WTC11 (cell line): ENCODE measurements around the gene PSME2. TPM values are rescaled to one million over a fixed set of nuclear protein-coding genes. Genes with fewer than 3 reads are reported as not detected.

Experiments
- ATAC-seq: fragments of 200-7000 bp; cut with Tn5 transposase; 2 replicates; pipeline ENCODE4 v1.10.0; 2021; ENCODE audit warnings: mild to moderate bottlenecking, moderate library complexity
- CTCF ChIA-PET: fragments of 300-600 bp; sonication (Branson Sonifier 250); formaldehyde crosslinking; loops from one replicate; lab custom pipeline; 2021; ENCODE audit warnings: antibody characterized with exemption; lab: Charles Lee
- POLR2A ChIA-PET: fragments of 350-600 bp; sonication (Branson Sonifier 250); formaldehyde crosslinking; loops from one replicate; lab custom pipeline; 2021; ENCODE audit warnings: antibody characterized with exemption; lab: Charles Lee
- DNase-seq: peaks from one replicate; pipeline ENCODE4 v3.0.0; 2021; ENCODE audit warnings: low spot score
- H3K27ac Mint-ChIP-seq: 2 replicates; pipeline ENCODE4 v1.8.0; 2021; ENCODE audit warnings: mixed read lengths
- H3K27me3 Mint-ChIP-seq: 2 replicates; pipeline ENCODE4 v1.8.0; 2021; ENCODE audit warnings: low read depth, mild to moderate bottlenecking, moderate library complexity, mixed read lengths
- H3K36me3 Mint-ChIP-seq: 2 replicates; pipeline ENCODE4 v1.8.0; 2021; ENCODE audit warnings: mixed read lengths
- H3K4me1 Mint-ChIP-seq: 2 replicates; pipeline ENCODE4 v1.8.0; 2022; ENCODE audit warnings: mixed read lengths
- H3K4me3 Mint-ChIP-seq: 2 replicates; pipeline ENCODE4 v1.8.0; 2021; ENCODE audit warnings: mild to moderate bottlenecking, moderate library complexity, mixed read lengths
- H3K9me3 Mint-ChIP-seq: 2 replicates; pipeline ENCODE4 v1.8.0; 2021; ENCODE audit warnings: mixed read lengths
- CBFB ChIP-seq: sonication (generic); formaldehyde crosslinking; IDR thresholded peaks from 2 replicates; pipeline ENCODE4 v1.8.1; 2022; ENCODE audit warnings: mild to moderate bottlenecking, low read depth, missing genetic modification reagents
- JAZF1 ChIP-seq: fragments of 250-450 bp; sonication (Bioruptor Pico); IDR thresholded peaks from 2 replicates; pipeline ENCODE4 v1.9.0; 2021; ENCODE audit warnings: moderate library complexity, mild to moderate bottlenecking, inconsistent platforms
- PRRX2 ChIP-seq: fragments of 250-450 bp; sonication (Bioruptor Pico); IDR thresholded peaks from 2 replicates; pipeline ENCODE4 v1.8.0; 2021; ENCODE audit warnings: mild to moderate bottlenecking
- SMAD3 ChIP-seq: sonication (generic); formaldehyde crosslinking; IDR thresholded peaks from 2 replicates; pipeline ENCODE4 v1.8.0; 2022; ENCODE audit warnings: missing genetic modification reagents, mild to moderate bottlenecking, borderline replicate concordance
- TEAD4 ChIP-seq: sonication (generic); formaldehyde crosslinking; IDR thresholded peaks from 2 replicates; pipeline ENCODE4 v1.8.0; 2022; ENCODE audit warnings: mild to moderate bottlenecking, missing genetic modification reagents
- ZNF219 ChIP-seq: sonication (generic); formaldehyde crosslinking; IDR thresholded peaks from 2 replicates; pipeline ENCODE4 v1.8.0; 2023; ENCODE audit warnings: missing genetic modification reagents, mild to moderate bottlenecking, borderline replicate concordance
- ZNF232 ChIP-seq: sonication (generic); formaldehyde crosslinking; IDR thresholded peaks from 2 replicates; pipeline ENCODE4 v1.8.0; 2022; ENCODE audit warnings: mild to moderate bottlenecking, missing genetic modification reagents
- total RNA-seq: library from RNA; stranded (reverse); gene quantifications from 3 replicates; pipeline ENCODE4 v1.2.3, GENCODE V29; 2021
- TF ChIP-seq, protein P1 (sequence below): sonication (generic); formaldehyde crosslinking; IDR thresholded peaks from 2 replicates; pipeline ENCODE4 v1.8.0; 2022; ENCODE audit warnings: mild to moderate bottlenecking, missing genetic modification reagents
- TF ChIP-seq, protein P2 (sequence below): sonication (generic); formaldehyde crosslinking; conservative IDR thresholded peaks from 2 replicates; pipeline ENCODE4 v1.8.1; 2022; ENCODE audit warnings: mild to moderate bottlenecking, missing genetic modification reagents
- TF ChIP-seq, protein P3 (sequence below): sonication (generic); formaldehyde crosslinking; IDR thresholded peaks from 2 replicates; pipeline ENCODE4 v1.8.0; 2022; ENCODE audit warnings: mild to moderate bottlenecking, missing genetic modification reagents
- TF ChIP-seq, protein P4 (sequence below): sonication (generic); formaldehyde crosslinking; IDR thresholded peaks from 2 replicates; pipeline ENCODE4 v1.8.1; 2023; ENCODE audit warnings: mild to moderate bottlenecking, missing genetic modification reagents, moderate library complexity
- TF ChIP-seq, protein P5 (sequence below): fragments of 250-450 bp; sonication (Bioruptor Pico); IDR thresholded peaks from 2 replicates; pipeline ENCODE4 v2.1.2; 2022; ENCODE audit warnings: mild to moderate bottlenecking, moderate library complexity
- TF ChIP-seq, protein P6 (sequence below): sonication (generic); formaldehyde crosslinking; IDR thresholded peaks from 2 replicates; pipeline ENCODE4 v1.8.1; 2023; ENCODE audit warnings: mild to moderate bottlenecking, moderate library complexity, missing genetic modification reagents

The PSME2 gene
- total RNA-seq, 1 experiment from 2014 or later: 103 TPM

DNA sequence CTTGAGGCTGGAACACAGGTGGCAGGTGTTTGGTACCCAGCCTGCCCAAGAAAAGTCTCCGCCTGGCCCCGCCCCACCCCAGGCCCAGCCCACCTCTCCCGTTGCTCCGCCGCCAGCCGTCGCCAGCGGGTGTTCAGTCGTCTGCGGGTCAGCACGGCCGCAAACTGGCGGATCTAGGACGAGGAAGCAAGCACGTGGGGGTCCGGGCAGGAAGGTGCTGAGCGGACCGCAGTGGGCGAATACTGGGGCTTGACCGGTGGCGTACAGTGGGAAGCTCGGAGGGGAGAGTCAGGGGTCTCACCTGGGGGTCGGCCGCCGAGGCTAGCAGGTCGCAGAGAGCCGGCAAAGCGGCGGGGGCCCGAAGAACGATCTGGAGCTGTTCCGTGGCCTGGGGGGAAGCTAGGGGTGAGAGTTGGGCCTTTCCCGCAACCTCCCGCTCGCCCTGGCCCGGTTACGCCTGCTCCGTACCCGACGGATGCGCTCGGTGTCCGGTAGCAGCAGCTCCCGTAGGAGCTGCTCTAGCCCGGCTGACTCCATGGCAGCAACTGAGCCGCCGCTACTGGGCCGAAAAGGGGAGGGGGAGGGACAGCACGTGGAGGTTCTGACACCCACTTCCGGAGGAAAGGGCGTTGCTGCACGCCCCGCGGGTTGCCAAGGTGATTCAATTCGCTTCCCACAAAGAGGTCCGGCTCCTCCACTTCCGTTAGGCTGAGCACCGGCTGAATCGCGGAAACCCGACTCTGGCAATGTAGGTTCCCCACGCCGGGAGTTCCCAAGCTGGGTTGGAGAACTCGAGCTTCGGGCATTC, 42.0 kb upstream of the PSME2 start, which contains the start of gene IPO4 (continued):
- 0 out of 2 replicates have a peak, but pooled peaks have one; percentile 39 for TF ChIP-seq PRRX2 (CRISPR knock-in tag)
- TF ChIP-seq ZNF232 (CRISPR knock-in tag): peak; percentile 63; the same call in 1 of the 2 replicates
- peak; percentile 82; the same call in 1 of the 2 replicates for TF ChIP-seq CBFB (CRISPR knock-in tag)
- TF ChIP-seq SMAD3 (CRISPR knock-in tag): peak; percentile 82; the same call in 1 of the 2 replicates
- TF ChIP-seq, protein P1, sequence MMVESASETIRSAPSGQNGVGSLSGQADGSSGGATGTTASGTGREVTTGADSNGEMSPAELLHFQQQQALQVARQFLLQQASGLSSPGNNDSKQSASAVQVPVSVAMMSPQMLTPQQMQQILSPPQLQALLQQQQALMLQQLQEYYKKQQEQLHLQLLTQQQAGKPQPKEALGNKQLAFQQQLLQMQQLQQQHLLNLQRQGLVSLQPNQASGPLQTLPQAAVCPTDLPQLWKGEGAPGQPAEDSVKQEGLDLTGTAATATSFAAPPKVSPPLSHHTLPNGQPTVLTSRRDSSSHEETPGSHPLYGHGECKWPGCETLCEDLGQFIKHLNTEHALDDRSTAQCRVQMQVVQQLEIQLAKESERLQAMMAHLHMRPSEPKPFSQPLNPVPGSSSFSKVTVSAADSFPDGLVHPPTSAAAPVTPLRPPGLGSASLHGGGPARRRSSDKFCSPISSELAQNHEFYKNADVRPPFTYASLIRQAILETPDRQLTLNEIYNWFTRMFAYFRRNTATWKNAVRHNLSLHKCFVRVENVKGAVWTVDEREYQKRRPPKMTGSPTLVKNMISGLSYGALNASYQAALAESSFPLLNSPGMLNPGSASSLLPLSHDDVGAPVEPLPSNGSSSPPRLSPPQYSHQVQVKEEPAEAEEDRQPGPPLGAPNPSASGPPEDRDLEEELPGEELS (CRISPR knock-in tag): 0 out of 2 replicates have a peak, but pooled peaks have one; percentile 52
- TF ChIP-seq ZNF219: peak; percentile 33; the same call in 1 of the 2 replicates

DNA sequence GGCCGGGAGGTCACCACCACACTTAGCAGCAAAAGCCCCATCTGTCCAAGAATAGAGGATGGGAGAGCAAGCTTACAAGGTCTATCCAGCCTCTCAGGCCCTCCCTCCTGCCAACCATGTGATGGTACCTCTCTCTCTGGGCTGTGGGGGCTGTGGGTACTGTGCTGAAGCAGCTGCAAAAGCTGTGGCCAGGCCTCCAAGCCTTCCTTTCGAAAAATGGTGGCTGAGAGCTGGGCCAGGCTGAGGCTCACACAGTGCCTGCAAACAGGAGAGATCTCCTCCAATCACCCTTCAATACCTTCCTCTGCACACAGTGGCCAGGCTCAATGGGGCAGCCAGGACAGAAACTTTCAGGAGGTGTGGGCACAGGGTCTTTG, 41.1 kb upstream of the PSME2 start:
- Mint-ChIP-seq H3K27me3 (no peaks in the 10 kb centered on the region), H3K4me1 (peaks cover 16% of the 10 kb centered on the region), H3K27ac (no peak overlapping the region), H3K9me3 (no peaks in the 10 kb centered on the region), H3K4me3 (peak overlapping the region; percentile 89), H3K36me3 (peaks cover 35% of the 10 kb centered on the region)
- CTCF ChIA-PET: interaction anchor here (3.3 kb wide), 1 partner anchor 27 kb away, joined by 24 read pairs; the partner anchor contains the start of gene IRF9
- TF ChIP-seq, protein P2, sequence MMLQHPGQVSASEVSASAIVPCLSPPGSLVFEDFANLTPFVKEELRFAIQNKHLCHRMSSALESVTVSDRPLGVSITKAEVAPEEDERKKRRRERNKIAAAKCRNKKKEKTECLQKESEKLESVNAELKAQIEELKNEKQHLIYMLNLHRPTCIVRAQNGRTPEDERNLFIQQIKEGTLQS: no peak
- TF ChIP-seq, protein P3, sequence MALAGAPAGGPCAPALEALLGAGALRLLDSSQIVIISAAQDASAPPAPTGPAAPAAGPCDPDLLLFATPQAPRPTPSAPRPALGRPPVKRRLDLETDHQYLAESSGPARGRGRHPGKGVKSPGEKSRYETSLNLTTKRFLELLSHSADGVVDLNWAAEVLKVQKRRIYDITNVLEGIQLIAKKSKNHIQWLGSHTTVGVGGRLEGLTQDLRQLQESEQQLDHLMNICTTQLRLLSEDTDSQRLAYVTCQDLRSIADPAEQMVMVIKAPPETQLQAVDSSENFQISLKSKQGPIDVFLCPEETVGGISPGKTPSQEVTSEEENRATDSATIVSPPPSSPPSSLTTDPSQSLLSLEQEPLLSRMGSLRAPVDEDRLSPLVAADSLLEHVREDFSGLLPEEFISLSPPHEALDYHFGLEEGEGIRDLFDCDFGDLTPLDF (CRISPR knock-in tag): no peak
- TF ChIP-seq TEAD4 (CRISPR knock-in tag) (no peak), JAZF1 (CRISPR knock-in tag) (no peak)
- TF ChIP-seq, protein P4, sequence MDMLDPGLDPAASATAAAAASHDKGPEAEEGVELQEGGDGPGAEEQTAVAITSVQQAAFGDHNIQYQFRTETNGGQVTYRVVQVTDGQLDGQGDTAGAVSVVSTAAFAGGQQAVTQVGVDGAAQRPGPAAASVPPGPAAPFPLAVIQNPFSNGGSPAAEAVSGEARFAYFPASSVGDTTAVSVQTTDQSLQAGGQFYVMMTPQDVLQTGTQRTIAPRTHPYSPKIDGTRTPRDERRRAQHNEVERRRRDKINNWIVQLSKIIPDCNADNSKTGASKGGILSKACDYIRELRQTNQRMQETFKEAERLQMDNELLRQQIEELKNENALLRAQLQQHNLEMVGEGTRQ (CRISPR knock-in tag): no peak
- TF ChIP-seq, protein P5, sequence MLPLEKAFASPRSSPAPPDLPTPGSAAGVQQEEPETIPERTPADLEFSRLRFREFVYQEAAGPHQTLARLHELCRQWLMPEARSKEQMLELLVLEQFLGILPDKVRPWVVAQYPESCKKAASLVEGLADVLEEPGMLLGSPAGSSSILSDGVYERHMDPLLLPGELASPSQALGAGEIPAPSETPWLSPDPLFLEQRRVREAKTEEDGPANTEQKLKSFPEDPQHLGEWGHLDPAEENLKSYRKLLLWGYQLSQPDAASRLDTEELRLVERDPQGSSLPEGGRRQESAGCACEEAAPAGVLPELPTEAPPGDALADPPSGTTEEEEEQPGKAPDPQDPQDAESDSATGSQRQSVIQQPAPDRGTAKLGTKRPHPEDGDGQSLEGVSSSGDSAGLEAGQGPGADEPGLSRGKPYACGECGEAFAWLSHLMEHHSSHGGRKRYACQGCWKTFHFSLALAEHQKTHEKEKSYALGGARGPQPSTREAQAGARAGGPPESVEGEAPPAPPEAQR: no peak
- TF ChIP-seq, protein P6, sequence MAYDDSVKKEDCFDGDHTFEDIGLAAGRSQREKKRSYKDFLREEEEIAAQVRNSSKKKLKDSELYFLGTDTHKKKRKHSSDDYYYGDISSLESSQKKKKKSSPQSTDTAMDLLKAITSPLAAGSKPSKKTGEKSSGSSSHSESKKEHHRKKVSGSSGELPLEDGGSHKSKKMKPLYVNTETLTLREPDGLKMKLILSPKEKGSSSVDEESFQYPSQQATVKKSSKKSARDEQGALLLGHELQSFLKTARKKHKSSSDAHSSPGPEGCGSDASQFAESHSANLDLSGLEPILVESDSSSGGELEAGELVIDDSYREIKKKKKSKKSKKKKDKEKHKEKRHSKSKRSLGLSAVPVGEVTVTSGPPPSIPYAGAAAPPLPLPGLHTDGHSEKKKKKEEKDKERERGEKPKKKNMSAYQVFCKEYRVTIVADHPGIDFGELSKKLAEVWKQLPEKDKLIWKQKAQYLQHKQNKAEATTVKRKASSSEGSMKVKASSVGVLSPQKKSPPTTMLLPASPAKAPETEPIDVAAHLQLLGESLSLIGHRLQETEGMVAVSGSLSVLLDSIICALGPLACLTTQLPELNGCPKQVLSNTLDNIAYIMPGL (CRISPR knock-in tag): no peak
- ATAC-seq (no peak), DNase-seq (no peak)
- POLR2A ChIA-PET: interaction anchor here (0.6 to 1.7 kb wide), 3 partner anchors 55 to 667 kb away, joined by 3 to 8 read pairs (median 7); partner anchors contain the start of genes DCAF11, NRL and TINF2
